Measurements from ENCODE around the gene TRIM65. TPM values are rescaled to one million over a fixed set of nuclear protein-coding genes. Genes with fewer than 3 reads are reported as not detected.

TRIM65 gene
- total RNA-seq, 1 experiment from 2014 or later = 23.1 TPM

DNA sequence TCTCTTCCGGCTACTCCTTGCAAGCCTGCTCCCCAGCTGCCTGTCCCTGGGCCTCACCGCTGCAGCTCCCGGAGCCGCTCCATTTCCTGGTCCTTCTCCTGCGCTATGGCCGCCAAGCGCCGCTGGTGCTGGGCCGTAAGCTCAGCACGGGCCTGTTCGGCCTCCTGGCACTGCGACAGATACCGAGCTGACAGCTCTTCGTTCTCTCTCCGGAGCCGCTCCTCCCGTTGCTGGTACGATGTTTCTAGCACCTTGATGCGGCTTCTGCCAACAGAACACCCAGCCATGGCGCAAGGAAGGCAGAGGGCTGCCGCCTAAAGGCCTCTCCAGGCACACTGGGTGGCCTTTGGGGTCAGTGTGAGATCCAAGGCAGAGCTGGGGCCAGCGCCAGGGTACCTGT, 22.9 kb upstream of the TRIM65 start:
- POLR2A ChIA-PET = interaction anchor here (0.5 kb wide), 1 partner anchor 26 kb away, joined by 3 read pairs; no protein-coding TSS in a partner anchor
- Mint-ChIP-seq H3K4me3 (ENCODE audit: unreplicated experiment) (no peak overlapping the region), H3K27ac (ENCODE audit: unreplicated experiment) (no peak overlapping the region), H3K27me3 (ENCODE audit: insufficient read depth, unreplicated experiment) (no peaks in the 10 kb centered on the region), H3K9me3 (ENCODE audit: unreplicated experiment) (no peaks in the 10 kb centered on the region), H3K36me3 (ENCODE audit: insufficient read depth, unreplicated experiment) (no peaks in the 10 kb centered on the region), H3K4me1 (ENCODE audit: low read depth, unreplicated experiment) (peaks cover 6% of the 10 kb centered on the region)
- Histone ChIP-seq H3K4me1 (no peaks in the 10 kb centered on the region), H3K27me3 (replicated peaks; ENCODE audit: control insufficient read depth, insufficient read depth, low read length) (no peaks in the 10 kb centered on the region), H3K36me3 (ENCODE audit: control insufficient read depth, insufficient read depth, low read length) (no peaks in the 10 kb centered on the region; the same call in 1 of the 2 replicates), H3K9me3 (no peaks in the 10 kb centered on the region), H3K4me3 (ENCODE audit: low read depth, low read length) (no peak overlapping the region)
- no TSS peak for BruUV-seq (replicated peaks)
- no peak for DNase-seq
- CTCF ChIA-PET = interaction anchor here (0.6 to 2.3 kb wide), 3 partner anchors 14 to 262 kb away, joined by 3 to 11 read pairs (median 5); partner anchors contain the start of gene MRPL38
- intact Hi-C loops (cut with micrococcal nuclease; ENCODE audit: unreplicated experiment) = no loop called here
- TF ChIP-seq, protein P1, sequence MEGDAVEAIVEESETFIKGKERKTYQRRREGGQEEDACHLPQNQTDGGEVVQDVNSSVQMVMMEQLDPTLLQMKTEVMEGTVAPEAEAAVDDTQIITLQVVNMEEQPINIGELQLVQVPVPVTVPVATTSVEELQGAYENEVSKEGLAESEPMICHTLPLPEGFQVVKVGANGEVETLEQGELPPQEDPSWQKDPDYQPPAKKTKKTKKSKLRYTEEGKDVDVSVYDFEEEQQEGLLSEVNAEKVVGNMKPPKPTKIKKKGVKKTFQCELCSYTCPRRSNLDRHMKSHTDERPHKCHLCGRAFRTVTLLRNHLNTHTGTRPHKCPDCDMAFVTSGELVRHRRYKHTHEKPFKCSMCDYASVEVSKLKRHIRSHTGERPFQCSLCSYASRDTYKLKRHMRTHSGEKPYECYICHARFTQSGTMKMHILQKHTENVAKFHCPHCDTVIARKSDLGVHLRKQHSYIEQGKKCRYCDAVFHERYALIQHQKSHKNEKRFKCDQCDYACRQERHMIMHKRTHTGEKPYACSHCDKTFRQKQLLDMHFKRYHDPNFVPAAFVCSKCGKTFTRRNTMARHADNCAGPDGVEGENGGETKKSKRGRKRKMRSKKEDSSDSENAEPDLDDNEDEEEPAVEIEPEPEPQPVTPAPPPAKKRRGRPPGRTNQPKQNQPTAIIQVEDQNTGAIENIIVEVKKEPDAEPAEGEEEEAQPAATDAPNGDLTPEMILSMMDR (IDR thresholded peaks at IDR 0.05; ENCODE audit: insufficient read depth in 1 of 2, low read depth in 1 of 2, low read length in 1 of 2, severe bottlenecking in 1 of 2, unreplicated experiment in 1 of 2) = no peak

DNA sequence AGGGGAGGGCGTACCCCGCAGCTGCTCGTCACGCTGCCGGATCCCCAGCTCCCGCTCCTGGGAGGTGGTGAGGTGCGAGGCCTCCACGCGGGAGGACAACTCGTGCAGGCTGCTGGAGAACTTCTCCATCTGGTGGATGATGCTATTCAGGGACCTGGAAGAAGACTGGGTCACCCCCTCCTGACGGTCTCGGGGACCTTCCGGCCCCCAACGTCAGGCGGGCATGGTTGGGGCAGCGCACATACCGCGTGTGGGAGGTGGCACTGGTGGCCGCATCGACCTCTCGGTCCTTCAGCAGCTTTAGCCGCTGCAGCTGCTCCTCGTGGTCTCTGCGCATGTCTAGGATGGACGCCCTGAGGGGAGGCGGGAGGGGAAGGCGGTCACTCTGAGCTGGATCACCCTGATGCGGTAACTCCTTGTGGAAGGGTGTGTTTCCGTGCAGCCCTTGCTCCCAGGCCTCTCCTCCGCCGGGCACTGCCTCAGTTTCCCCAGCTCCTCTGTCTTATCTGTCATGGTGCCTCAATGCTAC, 21.2 kb upstream of the TRIM65 start:
- Mint-ChIP-seq H3K27me3 (ENCODE audit: insufficient read depth, unreplicated experiment) (no peaks in the 10 kb centered on the region), H3K4me3 (ENCODE audit: unreplicated experiment) (no peak overlapping the region), H3K36me3 (ENCODE audit: insufficient read depth, unreplicated experiment) (peaks cover 6% of the 10 kb centered on the region), H3K4me1 (ENCODE audit: low read depth, unreplicated experiment) (peaks cover 6% of the 10 kb centered on the region), H3K9me3 (ENCODE audit: unreplicated experiment) (no peaks in the 10 kb centered on the region), H3K27ac (ENCODE audit: unreplicated experiment) (no peak overlapping the region)
- DNase-seq = no peak
- POLR2A ChIA-PET = no interaction called here
- TF ChIP-seq, protein P1 (IDR thresholded peaks at IDR 0.05; ENCODE audit: insufficient read depth in 1 of 2, low read depth in 1 of 2, low read length in 1 of 2, severe bottlenecking in 1 of 2, unreplicated experiment in 1 of 2) = no peak
- Histone ChIP-seq H3K9me3 (no peaks in the 10 kb centered on the region), H3K36me3 (ENCODE audit: control insufficient read depth, insufficient read depth, low read length) (no peaks in the 10 kb centered on the region; the same call in 1 of the 2 replicates), H3K27me3 (replicated peaks; ENCODE audit: control insufficient read depth, insufficient read depth, low read length) (no peaks in the 10 kb centered on the region), H3K4me3 (ENCODE audit: low read depth, low read length) (no peak overlapping the region), H3K4me1 (no peaks in the 10 kb centered on the region)
- intact Hi-C loops (cut with micrococcal nuclease; ENCODE audit: unreplicated experiment) = no loop called here
- CTCF ChIA-PET = interaction anchor here (0.7 to 1.3 kb wide), 3 partner anchors 12 to 96 kb away, joined by 3 read pairs; no protein-coding TSS in a partner anchor
- BruUV-seq (replicated peaks) = no TSS peak

DNA sequence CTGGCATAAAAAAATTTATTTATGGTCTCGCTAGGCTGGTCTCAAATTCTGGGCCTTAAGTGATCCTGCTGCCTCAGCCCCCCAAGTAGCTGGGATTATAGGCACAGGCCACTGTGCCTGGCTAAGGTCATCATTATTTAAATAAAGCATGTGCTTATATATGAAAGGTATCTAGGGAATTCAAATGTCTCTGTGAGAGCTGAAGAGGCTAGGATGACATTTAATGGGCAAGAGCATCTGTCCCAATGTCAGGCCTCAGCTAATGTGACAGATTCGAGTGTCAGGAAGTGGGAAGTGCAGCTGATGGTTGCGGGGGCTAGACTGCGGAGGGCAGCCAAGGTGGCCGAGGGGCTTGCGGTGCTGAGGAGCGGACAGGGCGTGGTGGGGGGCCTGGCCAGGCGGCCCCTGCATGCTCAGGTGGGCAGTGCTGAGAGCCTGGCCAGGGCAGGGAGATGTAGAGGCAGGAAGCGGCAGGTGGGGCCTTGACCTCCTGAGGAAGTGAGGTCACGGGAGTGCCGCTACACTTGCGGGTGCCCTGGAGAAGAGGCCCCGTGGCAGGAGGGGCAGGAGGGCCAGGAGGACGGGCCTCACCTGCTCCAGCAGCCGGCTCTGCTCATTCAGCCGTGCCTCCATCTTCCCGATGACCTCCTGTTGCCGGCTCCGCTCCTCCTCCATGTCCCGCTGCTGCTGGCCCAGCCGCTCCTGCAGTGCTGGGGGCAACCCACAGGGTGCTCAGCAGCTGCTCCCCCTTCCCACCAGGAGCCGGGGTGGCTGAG, 20.6 kb upstream of the TRIM65 start:
- Mint-ChIP-seq H3K36me3 (ENCODE audit: insufficient read depth, unreplicated experiment) (peaks cover 6% of the 10 kb centered on the region), H3K9me3 (ENCODE audit: unreplicated experiment) (no peaks in the 10 kb centered on the region), H3K27me3 (ENCODE audit: insufficient read depth, unreplicated experiment) (no peaks in the 10 kb centered on the region), H3K27ac (ENCODE audit: unreplicated experiment) (no peak overlapping the region), H3K4me3 (ENCODE audit: unreplicated experiment) (no peak overlapping the region), H3K4me1 (ENCODE audit: low read depth, unreplicated experiment) (peaks cover 6% of the 10 kb centered on the region)
- Histone ChIP-seq H3K27me3 (replicated peaks; ENCODE audit: control insufficient read depth, insufficient read depth, low read length) (no peaks in the 10 kb centered on the region), H3K36me3 (ENCODE audit: control insufficient read depth, insufficient read depth, low read length) (no peaks in the 10 kb centered on the region; the same call in 1 of the 2 replicates), H3K9me3 (no peaks in the 10 kb centered on the region), H3K4me1 (no peaks in the 10 kb centered on the region), H3K4me3 (ENCODE audit: low read depth, low read length) (no peak overlapping the region)
- ChIA-PET CTCF (interaction anchor here (1.3 kb wide), 1 partner anchor 97 kb away, joined by 3 read pairs; no protein-coding TSS in a partner anchor), POLR2A (interaction anchor here (0.5 kb wide), 1 partner anchor 13 kb away, joined by 9 read pairs; no protein-coding TSS in a partner anchor)
- intact Hi-C loops (cut with micrococcal nuclease; ENCODE audit: unreplicated experiment) = no loop called here
- TF ChIP-seq, protein P1 (IDR thresholded peaks at IDR 0.05; ENCODE audit: insufficient read depth in 1 of 2, low read depth in 1 of 2, low read length in 1 of 2, severe bottlenecking in 1 of 2, unreplicated experiment in 1 of 2) = no peak
- BruUV-seq (replicated peaks) = no TSS peak
- no peak for DNase-seq
